ENCODE data around the gene NKX6-2.

GRCh38 chr10:132787495-132788179 lies 1.7 kb upstream of the NKX6-2 start:
- no peak for TF ChIP-seq POLR2A (IDR thresholded peaks at IDR 0.05)
- TF ChIP-seq CTCF (IDR thresholded peaks at IDR 0.05), result no peak
